GM12891 (cell line): ENCODE results near the gene COL17A1.

Source experiments
- PAX5 ChIP-seq: IDR thresholded peaks from 2 replicates; pipeline ENCODE4 v1.6.1; 2011; ENCODE audit warnings: low read length, moderate library complexity, mild to moderate bottlenecking; ENCODE audit not compliant: insufficient read depth, severe bottlenecking
- POLR2A ChIP-seq: IDR thresholded peaks from 2 replicates; pipeline ENCODE4 v1.6.1; 2011; ENCODE audit warnings: low read depth, low read length, control low read depth
- POLR2AphosphoS5 ChIP-seq: IDR thresholded peaks from 2 replicates; pipeline ENCODE4 v1.6.1; 2011; ENCODE audit warnings: low read depth, low read length, control low read depth
- POU2F2 ChIP-seq: IDR thresholded peaks from 2 replicates; pipeline ENCODE4 v1.6.1; 2011; ENCODE audit warnings: low read depth, mild to moderate bottlenecking, control low read depth, low read length, moderate library complexity
- SPI1 ChIP-seq: IDR thresholded peaks from 2 replicates; pipeline ENCODE4 v1.6.1; 2011; ENCODE audit warnings: low read depth, low read length, control low read depth
- TAF1 ChIP-seq: IDR thresholded peaks from 2 replicates; pipeline ENCODE4 v1.6.1; 2011; ENCODE audit warnings: low read depth, low read length, control low read depth

- TF ChIP-seq POLR2AphosphoS5 (no peak), POLR2A (no peak), SPI1 (no peak), POU2F2 (no peak), TAF1 (no peak), PAX5 (no peak)
These were observed 58.9 kb downstream of the COL17A1 start for GRCh38 chr10:104026762-104027161.
